Smooth muscle cell of the pulmonary artery (primary cell): Measurements from ENCODE around the gene ZNF324. TPM values are rescaled to one million over a fixed set of nuclear protein-coding genes. Genes with fewer than 3 reads are reported as not detected.

ENCODE experiments used
- total RNA-seq: library from RNA; depleted of rRNA; stranded (reverse); fragments of >200 nt; gene quantifications from 2 replicates; pipeline ENCODE4 v1.2.3, GENCODE V29; 2014

ZNF324 gene
- total RNA-seq: 11.2 and 16.9 TPM in 2 replicates

DNA sequence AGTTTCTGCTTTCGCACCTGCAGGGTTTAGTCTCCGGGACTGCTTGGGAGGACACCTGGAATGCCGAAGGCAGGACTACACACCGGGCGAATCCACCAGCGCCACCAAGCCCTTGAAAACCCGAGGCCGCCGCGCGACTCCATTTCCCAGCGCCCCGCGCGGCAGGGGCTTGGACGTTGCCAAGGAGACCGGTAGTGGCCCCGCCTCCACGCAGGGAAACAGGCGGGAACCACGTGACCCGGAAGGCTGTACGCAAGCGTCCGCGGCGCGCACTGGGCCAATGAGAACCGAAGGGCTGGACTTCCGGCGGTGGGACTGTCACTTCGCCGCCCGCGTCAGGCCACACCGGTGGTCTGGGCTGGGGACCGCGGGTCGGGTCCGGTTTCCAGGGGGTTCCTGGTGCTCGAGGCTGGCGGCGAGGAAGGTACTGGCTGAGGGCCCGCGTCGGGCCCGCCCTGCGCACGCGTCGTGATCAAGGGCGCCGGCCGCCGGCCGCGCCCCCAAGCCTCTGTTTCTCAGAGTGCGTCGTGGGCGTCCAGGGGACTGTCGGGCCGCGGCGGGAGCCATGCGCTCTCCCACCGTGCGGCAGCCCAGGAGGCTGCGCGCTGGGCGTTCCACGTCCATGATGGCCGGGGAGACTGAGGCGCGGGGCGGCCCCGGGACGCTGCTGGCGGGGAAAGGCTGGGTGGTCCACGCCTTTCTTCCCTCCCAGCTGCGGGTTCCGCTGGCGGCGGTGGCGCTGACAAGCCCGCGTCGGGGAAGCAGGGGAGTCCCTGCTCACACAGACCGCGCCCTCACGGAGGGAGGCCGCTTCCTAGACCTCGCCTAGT is at the start of gene ZNF324:
TSS of gene ZNF324 (plus strand) at position 321 of the 830 bp plus-strand sequence. CDS start 2,106 bp downstream, outside the sequence.

GRCh38 chr19:58439576-58440554 is 27.0 kb upstream of the ZNF324 start, which contains the start of gene ZNF132:
ZNF132 (minus strand) TSS chr19:58440153; CDS start chr19:58439821, 332 bp downstream.

GRCh38 chr19:58451358-58452101 is 15.3 kb upstream of the ZNF324 start, which contains the start of gene ZNF324B:
ZNF324B (plus strand) TSS chr19:58451622; CDS start chr19:58453702, 2,080 bp downstream.

GRCh38 chr19:58475714-58476497 is 9.0 kb downstream of the ZNF324 start, which contains the start of gene ZNF446:
ZNF446 (plus strand) TSS chr19:58476352; CDS start chr19:58477219, 867 bp downstream.

DNA sequence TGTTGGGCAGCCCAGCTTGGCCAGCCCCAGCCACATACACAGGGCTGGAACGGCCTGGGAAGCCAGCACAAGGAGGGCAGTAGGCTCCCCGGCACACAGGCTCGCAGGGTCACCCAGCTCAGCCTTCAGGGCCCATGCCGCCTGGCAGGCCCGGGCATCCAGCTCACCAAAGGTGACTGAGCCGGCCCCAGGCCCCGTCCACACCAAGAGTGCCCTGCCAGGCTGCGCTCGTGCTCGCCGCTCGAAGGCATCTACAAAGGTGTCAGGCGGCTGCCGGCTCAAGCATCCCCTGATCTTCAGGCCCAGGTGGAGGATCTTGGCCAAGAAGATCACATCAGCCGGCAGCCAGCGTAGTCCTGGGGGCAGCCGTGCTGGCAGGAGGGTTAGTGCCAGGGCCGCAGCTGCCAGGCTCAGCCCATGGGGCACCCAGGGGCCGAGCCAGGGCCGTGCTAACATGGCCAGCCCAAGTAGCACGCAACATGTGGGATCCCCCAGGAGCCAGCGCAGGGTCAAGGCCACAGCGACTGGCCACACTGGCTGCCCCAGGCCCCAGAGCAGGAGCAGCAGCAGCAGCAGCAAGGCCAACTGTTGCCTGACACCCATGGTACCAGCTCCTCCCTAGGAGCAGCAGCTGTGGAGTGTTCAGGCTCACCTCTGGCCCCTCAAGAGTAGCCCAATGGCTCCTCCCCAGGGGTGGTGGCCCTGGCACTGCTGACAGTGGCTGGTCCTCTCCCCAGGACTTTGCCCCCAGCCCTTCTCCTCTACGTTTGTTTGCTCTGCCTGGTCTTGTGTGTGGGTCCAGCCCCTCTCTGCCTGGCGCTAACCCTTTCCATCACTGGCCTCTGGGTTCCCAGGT is 44.7 kb downstream of the ZNF324 start, which contains the start of gene SLC27A5:
TSS of gene SLC27A5 (minus strand) at position 640 of the 856 bp plus-strand sequence. CDS start at position 603, 37 bp downstream.

DNA sequence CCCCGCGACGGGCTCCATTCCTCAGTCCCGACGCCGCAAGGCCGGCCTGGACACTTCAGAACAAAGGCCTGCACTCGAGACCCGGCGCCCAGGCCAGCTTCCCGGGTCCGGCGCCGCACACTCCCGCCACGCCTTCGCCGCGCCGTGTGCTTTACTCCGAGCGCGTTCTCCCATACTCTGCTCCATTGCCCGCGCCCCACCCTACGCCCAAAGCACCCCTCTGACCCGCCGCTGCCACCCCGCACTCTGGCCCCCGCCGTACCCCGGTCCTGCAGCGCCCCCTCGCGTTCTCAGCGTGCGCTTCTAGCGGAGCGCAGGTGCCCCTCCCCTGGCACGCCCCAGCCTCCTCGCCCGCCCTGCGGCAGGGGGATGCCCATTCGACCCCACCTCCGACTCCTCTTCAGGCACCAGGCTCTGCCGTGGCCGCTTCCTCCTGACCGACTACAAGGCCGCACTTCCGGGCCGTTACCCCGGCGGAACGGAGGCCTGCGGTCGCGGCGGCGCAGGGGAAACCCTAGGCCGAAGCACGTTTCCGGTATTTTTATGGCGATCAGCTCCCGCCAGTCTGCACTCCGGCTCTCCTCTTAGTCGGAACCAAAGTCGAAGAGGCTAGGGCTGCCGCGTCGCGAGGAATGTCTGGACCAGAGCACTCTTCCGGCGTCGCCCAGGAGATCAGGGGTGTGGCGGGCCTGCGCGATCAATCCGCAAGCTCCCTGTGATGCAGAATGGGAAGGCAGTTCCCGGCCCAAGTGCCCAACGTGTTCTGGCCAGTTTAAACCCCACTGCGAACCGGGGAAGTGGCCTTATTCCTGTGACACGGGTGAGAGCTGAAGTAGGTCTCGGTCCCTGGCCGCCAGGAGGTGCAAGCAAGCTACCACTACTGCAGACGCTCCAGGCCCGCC is 52.7 kb downstream of the ZNF324 start, which contains the start of gene ZBTB45:
TSS of gene ZBTB45 (minus strand) at position 456 of the 902 bp plus-strand sequence. CDS start 2,137 bp downstream, outside the sequence.

Other genes with a start within 250 kb of the ZNF324 start
- gene ZNF544, start 238.2 kb upstream of the ZNF324 start, total RNA-seq: 31.8 and 43.4 TPM in 2 replicates
- gene ZNF8, start 188.1 kb upstream of the ZNF324 start, total RNA-seq: 6.3 and 7.6 TPM in 2 replicates
- 18.8 and 20.3 TPM in 2 replicates for gene ERVK3-1, start 161.7 kb upstream of the ZNF324 start, total RNA-seq
- gene ZSCAN22, start 140.1 kb upstream of the ZNF324 start, total RNA-seq: 3.0 and 4.2 TPM in 2 replicates
- gene A1BG, start 113.6 kb upstream of the ZNF324 start, total RNA-seq: 10.5 and 11.5 TPM in 2 replicates
- 0.91 and 2.0 TPM in 2 replicates for gene ZNF497, start 104.3 kb upstream of the ZNF324 start, total RNA-seq
- 1.4 and 1.9 TPM in 2 replicates for gene ZNF837, start 86.0 kb upstream of the ZNF324 start, total RNA-seq
- 1,369 and 1,523 TPM in 2 replicates for gene RPS5, start 79.8 kb upstream of the ZNF324 start, total RNA-seq
- gene RNF225, start 71.4 kb upstream of the ZNF324 start, total RNA-seq: 0.13 TPM in 1 of 2 replicates, not detected in the other
- gene ZNF584, start 58.4 kb upstream of the ZNF324 start, total RNA-seq: 16.0 and 25.3 TPM in 2 replicates
- gene ZNF132, start 26.9 kb upstream of the ZNF324 start, total RNA-seq: 10.6 and 11.7 TPM in 2 replicates
- gene ZNF324B, start 15.5 kb upstream of the ZNF324 start, total RNA-seq: 9.2 and 12.5 TPM in 2 replicates
- gene ZNF446, start 9.3 kb downstream of the ZNF324 start, total RNA-seq: 6.3 and 7.2 TPM in 2 replicates
- gene SLC27A5, start 44.9 kb downstream of the ZNF324 start, total RNA-seq: 5.1 and 9.1 TPM in 2 replicates
- 8.9 and 9.3 TPM in 2 replicates for gene ZBTB45, start 52.7 kb downstream of the ZNF324 start, total RNA-seq
- gene TRIM28, start 77.0 kb downstream of the ZNF324 start, total RNA-seq: 284 and 376 TPM in 2 replicates
- gene CHMP2A, start 88.0 kb downstream of the ZNF324 start, total RNA-seq: 96.8 and 99.2 TPM in 2 replicates
- gene UBE2M, start 91.5 kb downstream of the ZNF324 start, total RNA-seq: 47.2 and 63.3 TPM in 2 replicates
- gene MZF1, start 106.3 kb downstream of the ZNF324 start, total RNA-seq: 20.5 and 30.5 TPM in 2 replicates